ENCODE measurements around the gene TECRL. TPM values are rescaled to one million over a fixed set of nuclear protein-coding genes. Genes with fewer than 3 reads are reported as not detected.

TECRL gene
- total and polyA plus RNA-seq, 2 experiments from 2014 or later, result 0.10 to 0.21 TPM

GRCh38 chr4:64230709-64231310 is 178.4 kb downstream of the TECRL start:
- no peak for DNase-seq (ENCODE audit: low spot score)
- H3K27me3 ChIP-seq, result no peaks in the 10 kb centered on the region
- WGBS (ENCODE audit: low lambda C conversion rate, missing lambda C conversion rate), result 75% methylated on average over 3 of the region's 3 CpGs
- no peak overlapping the region for H3K27ac ChIP-seq
- H3K9me2 ChIP-seq (replicated peaks; ENCODE audit: insufficient read depth), result no peaks in the 10 kb centered on the region
- TF ChIP-seq EZH2 (IDR thresholded peaks at IDR 0.05; ENCODE audit: borderline replicate concordance) (no peak), EZH2phosphoT487 (IDR thresholded peaks at IDR 0.05; ENCODE audit: low read depth, severe bottlenecking, unreplicated experiment) (no peak), CTCF (IDR thresholded peaks at IDR 0.05; ENCODE audit: poor library complexity) (no peak)
- H3K4me1 ChIP-seq (ENCODE audit: insufficient read depth), result no peaks in the 10 kb centered on the region
- no peak overlapping the region for H2AFZ ChIP-seq
- no peaks in the 10 kb centered on the region for H4K20me1 ChIP-seq (ENCODE audit: insufficient read depth, poor library complexity, severe bottlenecking)
- H3K4me3 ChIP-seq, result no peak overlapping the region
- H3K36me3 ChIP-seq (replicated peaks; ENCODE audit: insufficient read depth, low read depth), result no peaks in the 10 kb centered on the region
- H3K9me3 ChIP-seq (ENCODE audit: low read depth), result peaks cover 8% of the 10 kb centered on the region
- H3K79me2 ChIP-seq, result no peaks in the 10 kb centered on the region
- no peak overlapping the region for H3K4me2 ChIP-seq

Small RNA genes within 50 kb of the gene (small RNA-seq; reads per million reads assigned to genes)
- gene RNU6-191P, result not detected

Measured in hepatocyte (in vitro differentiated cells).